Upper lobe of left lung (tissue), 6 donors: ENCODE measurements around the gene MAP3K6. TPM values are rescaled to one million over a fixed set of nuclear protein-coding genes. Genes with fewer than 3 reads are reported as not detected.

Source experiments
- ATAC-seq, 2 donors: fragments of 200-7000 bp; cut with Tn5 transposase; one replicate each; pipeline ENCODE4 v1.9.1; 2022; ENCODE audit warnings: mild to moderate bottlenecking in 2 of 2, moderate library complexity in 2 of 2; ENCODE audit not compliant: low FRiP score in 2 of 2
- DNase-seq, 2 donors: peaks; one replicate each; pipeline ENCODE4 v3.0.0-alpha.2; 2019 to 2020
- H3K27ac ChIP-seq, 4 donors: fragments of 200-600 bp; sonication (generic); one replicate each; pipeline ENCODE4 v1.5.1; 2016 to 2019
- H3K27me3 ChIP-seq, 4 donors: fragments of 200-600 bp; sonication (generic); one replicate each; pipeline ENCODE4 v1.5.1; 2017 to 2019
- H3K36me3 ChIP-seq, 4 donors: fragments of 200-600 bp; sonication (generic); one replicate each; pipeline ENCODE4 v1.5.1; 2016 to 2019
- H3K4me1 ChIP-seq, 4 donors: fragments of 200-600 bp; sonication (generic); one replicate each; pipeline ENCODE4 v1.5.1; 2018 to 2019
- H3K4me3 ChIP-seq, 4 donors: fragments of 200-600 bp; sonication (generic); one replicate each; pipeline ENCODE4 v1.5.1; 2017 to 2019; ENCODE audit warnings: mild to moderate bottlenecking in 2 of 4, moderate library complexity in 1 of 4
- H3K9me3 ChIP-seq, 4 donors: fragments of 200-600 bp; sonication (generic); one replicate each; pipeline ENCODE4 v1.5.1; 2018 to 2019
- CTCF ChIP-seq, 6 experiments: fragments of 450-650 bp in 4 of 6; fragments of 200-600 bp in 2 of 6; sonication (generic) in 2 of 6; IDR thresholded peaks; one replicate each; pipeline ENCODE4 v1.5.1; 2016 to 2019; ENCODE audit warnings: antibody characterized with exemption in 6 of 6
- EP300 ChIP-seq, 4 donors: sonication (generic); formaldehyde crosslinking; IDR thresholded peaks; one replicate each; pipeline ENCODE4 v1.5.1; 2017; ENCODE audit warnings: antibody characterized with exemption in 4 of 4, control low read depth in 2 of 4
- POLR2A ChIP-seq, 4 donors: fragments of 450-650 bp; IDR thresholded peaks; one replicate each; pipeline ENCODE4 v1.5.1; 2016 to 2017; ENCODE audit warnings: antibody characterized with exemption in 4 of 4, mild to moderate bottlenecking in 2 of 4
- POLR2AphosphoS5 ChIP-seq, 2 donors: sonication (generic); formaldehyde crosslinking; IDR thresholded peaks; one replicate each; pipeline ENCODE4 v1.5.1; 2017; ENCODE audit warnings: antibody characterized with exemption in 2 of 2
- WGBS, 2 donors: methylation state at CpG; one replicate each; pipeline ENCODE4 v1.1.5; 2017 to 2018; 5-methylcytosine and 5-hydroxymethylcytosine counted together
- total RNA-seq, 6 donors: library from RNA; depleted of rRNA in 4 of 6; stranded (reverse); fragments of >200 nt in 4 of 6; gene quantifications; one replicate each; pipeline versions ENCODE4 v1.1.0 to v1.2.1, GENCODE V29; 2016 to 2021
- donor health status: DM: no; HTN: no; CAD: no; lungs with moderate emphysema.
- donor health status: DM: no; HTN: yes; CAD: no; lungs with severe emphysema.

MAP3K6 gene
- total RNA-seq, 6 donors from 2014 or later, result 36.6 to 302 (median 118) TPM

GRCh38 chr1:27350663-27351540 is 15.9 kb downstream of the MAP3K6 start:
- TF ChIP-seq EP300 (IDR thresholded peaks at IDR 0.05) (no peak), POLR2A (IDR thresholded peaks at IDR 0.05) (no peak), CTCF (IDR thresholded peaks at IDR 0.05) (no peak), POLR2AphosphoS5 (IDR thresholded peaks at IDR 0.05) (no peak)
- Histone ChIP-seq H3K4me1 (peaks cover 19 to 33% (median 30%) of the 10 kb centered on the region in 4 donors), H3K27me3 (no peaks in the 10 kb centered on the region), H3K36me3 (peaks cover 9 to 45% (median 31%) of the 10 kb centered on the region in 4 donors), H3K27ac (peak overlapping the region in 1 of 4 donors; percentile 21), H3K4me3 (peak overlapping the region in 1 of 4 donors; percentile 2), H3K9me3 (no peaks in the 10 kb centered on the region)
- WGBS, 2 donors, result 64 to 69% methylated on average over 45 to 58 of the region's 62 CpGs
- DNase-seq (peak; percentile 63 to 85), ATAC-seq (peak in 1 of 2 donors; percentile 20)

- Histone ChIP-seq H3K27me3 (no peaks in the 10 kb centered on the region), H3K9me3 (no peaks in the 10 kb centered on the region), H3K27ac (peak overlapping the region in 2 of 4 donors; percentile 23 to 69), H3K4me1 (peaks cover 19 to 33% (median 30%) of the 10 kb centered on the region in 4 donors), H3K36me3 (peaks cover under 1 to 36% (median 22%) of the 10 kb centered on the region in 4 donors), H3K4me3 (peak overlapping the region in 3 of 4 donors; percentile 40 to 54 (median 51))
- DNase-seq (peak; percentile 75 to 94), ATAC-seq (peak; percentile 56 to 80)
- peak in 1 of 4 donors; percentile 21 for TF ChIP-seq POLR2A (IDR thresholded peaks at IDR 0.05)
- TF ChIP-seq CTCF (IDR thresholded peaks at IDR 0.05), result peak in 3 of 6 experiments; percentile 13 to 27 (median 15)
- no peak for TF ChIP-seq EP300 (IDR thresholded peaks at IDR 0.05)
- 44 to 84% methylated on average over 21 to 78 of the region's 84 CpGs for WGBS, 2 donors
Observed at GRCh38 chr1:27349784-27350662, 16.7 kb downstream of the MAP3K6 start.

GRCh38 chr1:27348861-27349783 is 17.6 kb downstream of the MAP3K6 start:
- DNase-seq, result peak; percentile 86 to 91
- 40 to 64% methylated on average over 14 to 43 of the region's 51 CpGs for WGBS, 2 donors
- Histone ChIP-seq H3K27ac (peak overlapping the region in 2 of 4 donors; percentile 23 to 69), H3K36me3 (peaks cover 0 to 27% (median 14%) of the 10 kb centered on the region in 4 donors), H3K4me3 (peak overlapping the region in 3 of 4 donors; percentile 40 to 54 (median 51)), H3K9me3 (no peaks in the 10 kb centered on the region), H3K27me3 (no peaks in the 10 kb centered on the region), H3K4me1 (peaks cover 19 to 34% (median 30%) of the 10 kb centered on the region in 4 donors)
- TF ChIP-seq POLR2AphosphoS5 (IDR thresholded peaks at IDR 0.05) (no peak), CTCF (IDR thresholded peaks at IDR 0.05) (no peak), POLR2A (IDR thresholded peaks at IDR 0.05) (no peak), EP300 (IDR thresholded peaks at IDR 0.05) (no peak)
- ATAC-seq, result peak; percentile 57 to 88

GRCh38 chr1:27346991-27347624 is 19.7 kb downstream of the MAP3K6 start:
- WGBS, 2 donors, result 77 to 86% methylated on average over 12 of the region's 14 CpGs
- peaks cover 22 to 53% (median 45%) of the 10 kb centered on the region in 4 donors for H3K4me1 ChIP-seq

More at GRCh38 chr1:27346991-27347624, 19.7 kb downstream of the MAP3K6 start:
- Histone ChIP-seq H3K9me3 (no peaks in the 10 kb centered on the region), H3K27ac (no peak overlapping the region), H3K27me3 (no peaks in the 10 kb centered on the region), H3K4me3 (no peak overlapping the region), H3K36me3 (peaks cover 0 to 14% (median 1%) of the 10 kb centered on the region in 4 donors)
- no peak for DNase-seq
- ATAC-seq, result no peak
- peak in 1 of 2 donors; percentile 40 for TF ChIP-seq POLR2AphosphoS5 (IDR thresholded peaks at IDR 0.05)
- no peak for TF ChIP-seq POLR2A (IDR thresholded peaks at IDR 0.05)
